ENCODE measurements around the gene SKIL.

The SKIL gene

DNA sequence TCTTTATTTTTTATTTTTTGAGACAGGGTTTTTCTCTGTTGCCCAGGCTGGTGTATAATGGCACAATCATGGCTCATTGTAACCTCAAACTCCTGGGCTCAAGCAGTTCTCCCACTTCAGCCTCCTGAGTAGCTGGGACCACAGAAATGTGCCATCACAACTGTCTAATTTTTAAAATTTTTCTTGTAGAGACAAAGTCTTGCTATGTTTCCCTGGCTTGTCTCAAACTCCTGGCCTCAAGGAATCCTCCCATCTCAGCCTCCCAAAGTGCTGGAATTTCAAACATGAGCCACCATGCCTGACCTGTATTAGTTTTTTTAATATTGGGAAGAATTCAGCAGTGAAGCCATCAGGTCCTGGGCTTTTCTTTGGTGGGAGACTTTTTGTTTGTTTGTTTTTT lies 47.6 kb downstream of the SKIL start:
- DNase-seq (ENCODE audit: low spot score), result no peak

DNA sequence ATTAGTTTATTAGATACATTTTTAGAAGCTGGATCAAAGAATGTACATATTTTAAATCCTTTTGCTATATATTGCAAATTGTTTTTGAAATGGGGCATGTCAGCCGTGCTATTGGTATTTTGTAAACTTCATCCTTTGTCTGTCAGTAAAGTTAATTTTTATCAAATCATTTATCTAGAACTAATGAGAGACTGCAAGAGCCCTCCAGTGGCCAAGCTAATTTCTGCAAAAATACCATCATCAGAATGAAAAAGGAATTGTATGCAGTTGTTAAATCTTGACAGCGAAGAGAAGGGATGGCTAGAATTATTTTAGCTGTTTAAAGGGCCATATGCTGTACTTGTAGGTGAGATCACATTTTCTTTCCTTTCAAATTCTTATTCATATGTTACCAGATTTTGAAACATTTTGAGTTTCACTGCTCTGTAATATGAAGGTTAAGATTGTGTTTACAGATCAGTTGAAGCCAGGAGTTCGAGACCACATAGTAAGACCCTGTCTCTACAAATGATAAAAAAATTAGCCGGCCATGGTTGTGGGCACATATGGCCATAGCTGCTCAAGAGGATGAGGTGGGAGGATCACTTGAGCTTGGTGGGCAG lies 53.0 kb downstream of the SKIL start:
- no peak for DNase-seq (ENCODE audit: low spot score)

DNA sequence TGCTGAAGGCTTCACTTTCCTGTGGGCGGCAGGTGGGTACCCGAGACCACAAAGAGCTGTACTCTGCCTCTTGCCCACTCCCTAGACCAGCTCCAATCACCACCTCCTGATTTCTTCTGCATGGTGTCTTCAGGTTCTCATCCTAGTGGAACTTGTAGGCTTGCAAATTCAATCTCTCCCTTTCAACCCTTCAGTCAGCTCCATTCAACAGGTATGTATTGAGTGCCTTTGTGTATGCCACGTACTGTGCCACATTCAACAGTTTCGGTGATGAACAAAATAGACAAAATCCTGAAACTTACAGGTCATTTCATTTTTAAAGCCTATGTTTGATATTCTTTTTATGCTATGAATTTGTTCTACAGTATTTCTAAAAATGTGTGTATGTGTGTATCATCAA lies 55.8 kb downstream of the SKIL start:
- no peak for DNase-seq (ENCODE audit: low spot score)

DNA sequence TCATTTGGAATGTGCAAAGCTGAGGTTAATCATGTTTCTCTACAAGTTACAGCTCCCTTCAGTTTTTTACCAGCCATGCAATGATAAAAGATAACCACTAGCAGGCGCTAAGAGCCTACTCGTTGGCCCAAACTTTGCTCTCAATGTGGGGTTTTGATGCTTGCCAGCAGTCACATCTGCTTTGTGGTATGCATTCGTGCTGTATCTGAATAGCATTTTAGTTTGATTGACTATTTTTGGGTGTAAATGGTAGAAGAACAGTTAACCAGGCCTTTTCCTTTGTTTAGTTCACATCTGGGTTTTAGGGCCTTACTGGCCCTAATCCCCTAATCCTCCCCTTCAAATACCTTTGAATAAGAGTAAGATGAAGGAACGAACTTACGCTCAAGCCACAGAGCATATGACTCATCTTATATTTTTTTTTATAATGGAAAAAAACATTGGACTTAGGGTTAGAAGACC lies 56.7 kb downstream of the SKIL start:
- DNase-seq (ENCODE audit: low spot score), result peak; percentile 61

DNA sequence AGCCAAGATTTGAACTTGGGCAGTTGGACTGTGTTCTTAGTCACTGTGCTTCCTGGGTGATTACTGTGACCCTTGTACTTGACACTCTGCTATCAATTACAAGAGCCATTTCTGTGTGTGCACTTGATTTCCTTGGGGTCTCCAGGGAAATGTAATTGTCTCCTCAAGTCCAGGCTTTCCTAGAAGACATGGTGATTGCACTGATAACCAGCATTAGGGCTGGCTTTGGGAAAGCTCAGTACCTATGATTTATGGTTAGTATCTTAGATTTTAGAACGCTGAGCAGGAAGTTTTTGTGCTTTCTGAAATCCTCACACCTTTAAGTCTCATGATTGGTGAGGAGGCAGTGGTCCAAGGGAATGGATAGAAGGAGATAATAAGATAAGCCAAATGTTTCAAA lies 59.6 kb downstream of the SKIL start:
- DNase-seq (ENCODE audit: low spot score), result no peak

GRCh38 chr3:170418422-170419398 lies 61.2 kb downstream of the SKIL start, which contains the start of gene CLDN11:
Gene CLDN11 (plus strand): TSS chr3:170418868. CDS start chr3:170419067, 199 bp downstream.
- peak; percentile 62 for DNase-seq (ENCODE audit: low spot score)

DNA sequence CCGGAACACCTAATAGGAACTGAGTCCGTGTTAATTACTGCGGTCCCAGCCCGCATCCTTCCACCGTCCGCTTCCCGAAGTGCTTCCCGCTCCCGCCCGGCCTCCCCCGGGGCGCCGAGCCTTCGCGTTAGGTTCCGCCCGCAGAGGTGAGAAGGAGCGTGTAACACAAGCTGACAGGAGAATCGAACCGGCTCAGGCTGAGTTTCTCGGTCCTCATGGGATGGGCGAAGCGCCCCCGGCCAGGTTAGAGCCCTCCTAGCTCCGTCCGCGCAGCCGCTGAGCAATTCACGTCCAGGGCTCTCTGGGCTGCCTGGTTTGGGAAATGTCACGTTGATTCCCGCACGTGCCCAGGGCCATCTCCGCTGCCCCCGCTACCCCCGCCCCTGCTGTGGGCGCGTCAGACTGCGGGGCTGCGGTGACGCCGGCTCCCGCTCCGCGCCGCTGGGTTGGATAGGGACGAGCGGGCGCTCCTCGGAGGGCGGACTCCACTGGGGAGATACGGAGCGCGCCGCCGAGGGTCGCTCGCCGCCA lies 62.1 kb downstream of the SKIL start:
- no peak for DNase-seq (ENCODE audit: low spot score)

- DNase-seq (ENCODE audit: low spot score), result no peak
These were observed 62.8 kb downstream of the SKIL start for GRCh38 chr3:170420307-170420821.

DNA sequence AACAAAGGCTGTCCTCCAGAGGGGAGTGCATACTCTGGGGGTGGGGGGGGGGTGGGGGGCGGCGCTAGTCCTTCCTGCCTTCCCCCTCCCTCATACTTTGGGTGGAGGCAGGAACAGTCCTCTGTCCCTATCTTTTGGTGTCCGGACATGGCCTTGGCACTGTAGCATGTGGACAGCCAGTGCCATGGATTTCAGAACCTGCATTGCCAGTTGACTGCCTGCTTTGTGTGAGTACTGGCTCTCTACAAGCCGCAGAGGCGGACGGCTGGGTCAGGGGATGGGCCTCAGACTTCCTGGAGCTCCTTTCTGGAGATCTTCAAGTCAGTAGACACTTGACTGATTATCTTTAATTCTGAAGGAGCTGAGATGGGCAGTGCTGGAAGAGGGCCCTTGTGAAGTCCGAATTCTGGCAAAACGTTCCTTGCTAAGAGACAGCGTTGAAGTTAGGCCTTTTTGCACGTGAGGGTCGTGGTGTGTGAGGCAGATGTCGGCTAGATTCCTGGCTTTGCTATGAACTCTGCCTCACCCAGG lies 63.7 kb downstream of the SKIL start:
- DNase-seq (ENCODE audit: low spot score), result no peak

- no peak for DNase-seq (ENCODE audit: low spot score)
These were observed 64.2 kb downstream of the SKIL start for GRCh38 chr3:170421758-170422157.

- no peak for DNase-seq (ENCODE audit: low spot score)
These were observed 65.6 kb downstream of the SKIL start for GRCh38 chr3:170423001-170423615.

DNA sequence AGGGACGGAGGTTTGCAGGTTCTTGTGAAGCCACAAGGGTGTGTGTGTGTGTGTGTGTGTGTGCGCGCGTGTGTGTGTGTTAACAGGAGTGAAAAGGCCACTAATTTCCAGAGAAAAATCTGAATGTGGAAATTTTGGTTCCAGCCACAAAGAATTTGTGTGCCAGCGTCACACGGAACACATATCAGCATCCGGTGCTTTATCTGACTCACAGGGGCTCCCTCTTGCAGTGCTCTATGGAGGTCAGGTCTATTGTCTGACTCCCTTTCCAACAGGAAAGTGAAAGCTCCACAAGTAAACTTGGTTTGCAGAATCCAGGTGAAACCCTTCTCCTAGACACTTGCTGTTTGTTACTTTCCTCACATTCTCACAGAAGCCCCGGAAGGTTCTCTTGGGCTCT lies 67.4 kb downstream of the SKIL start:
- no peak for DNase-seq (ENCODE audit: low spot score)

GRCh38 chr3:170425491-170426239 lies 68.2 kb downstream of the SKIL start:
- DNase-seq (ENCODE audit: low spot score), result peak; percentile 68

DNA sequence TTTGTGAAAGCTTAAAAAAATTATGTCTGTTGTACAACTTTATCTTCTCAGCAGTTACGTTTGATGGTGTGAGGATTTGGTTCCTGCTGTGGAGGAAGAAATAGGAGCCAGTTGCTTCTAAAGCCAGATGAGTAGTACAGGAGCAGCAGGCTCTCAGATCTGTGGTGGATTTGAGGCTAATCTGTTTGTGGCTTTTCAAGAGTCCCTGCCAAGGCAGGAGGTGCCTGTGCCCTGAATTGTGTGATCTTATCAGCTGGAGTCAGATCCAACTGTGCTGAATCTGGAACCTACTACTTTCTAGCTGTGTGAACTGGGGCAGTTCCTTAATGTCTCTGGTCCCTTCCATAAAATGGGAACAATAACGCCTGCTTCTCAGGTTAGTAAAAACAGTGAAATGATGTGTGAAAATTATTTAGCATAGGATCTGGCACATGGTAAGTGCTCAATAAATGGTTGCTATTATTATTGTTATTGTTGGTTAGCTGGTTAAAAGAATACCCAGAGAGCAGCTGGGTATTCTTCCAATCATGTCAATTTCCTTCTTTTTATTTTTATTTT lies 68.8 kb downstream of the SKIL start:
- DNase-seq (ENCODE audit: low spot score), result no peak

DNA sequence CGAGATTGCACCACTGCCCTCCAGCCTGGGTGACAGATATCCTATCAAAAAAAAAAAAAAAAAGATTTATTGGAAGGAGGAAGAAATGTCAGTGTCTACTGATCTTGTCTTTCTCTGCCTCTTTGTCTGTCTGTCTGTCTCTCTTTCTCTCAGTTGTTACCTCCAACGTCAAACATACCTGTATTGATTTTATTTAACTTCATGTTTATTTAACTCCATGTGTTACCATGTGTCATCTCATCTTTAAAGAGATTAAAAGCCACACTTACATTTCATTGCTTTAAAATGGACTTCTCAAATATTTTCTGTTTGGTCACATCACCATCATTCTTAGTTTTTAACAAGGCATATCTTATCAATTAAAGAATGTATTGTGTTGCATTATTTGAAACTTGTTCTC lies 70.6 kb downstream of the SKIL start:
- no peak for DNase-seq (ENCODE audit: low spot score)

GRCh38 chr3:170429050-170429449 lies 71.5 kb downstream of the SKIL start:
- no peak for DNase-seq (ENCODE audit: low spot score)

- DNase-seq (ENCODE audit: low spot score), result no peak
These were observed 73.5 kb downstream of the SKIL start for GRCh38 chr3:170431054-170431453.

DNA sequence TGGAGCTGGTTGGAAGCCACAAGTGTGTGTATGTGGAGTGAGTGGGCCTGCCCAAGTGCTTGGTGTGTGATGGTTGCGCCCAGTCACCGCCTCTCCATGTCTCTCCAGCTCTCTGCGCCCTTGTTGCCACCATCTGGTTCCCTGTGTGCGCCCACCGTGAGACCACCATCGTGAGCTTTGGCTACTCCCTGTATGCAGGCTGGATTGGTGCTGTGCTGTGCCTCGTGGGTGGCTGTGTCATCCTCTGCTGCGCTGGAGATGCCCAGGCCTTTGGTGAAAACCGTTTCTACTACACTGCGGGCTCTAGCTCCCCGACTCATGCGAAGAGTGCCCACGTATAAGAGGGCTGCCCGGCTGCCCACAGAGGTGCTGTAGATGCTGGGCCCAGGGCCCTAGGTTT lies 74.9 kb downstream of the SKIL start:
- DNase-seq (ENCODE audit: low spot score), result no peak

DNA sequence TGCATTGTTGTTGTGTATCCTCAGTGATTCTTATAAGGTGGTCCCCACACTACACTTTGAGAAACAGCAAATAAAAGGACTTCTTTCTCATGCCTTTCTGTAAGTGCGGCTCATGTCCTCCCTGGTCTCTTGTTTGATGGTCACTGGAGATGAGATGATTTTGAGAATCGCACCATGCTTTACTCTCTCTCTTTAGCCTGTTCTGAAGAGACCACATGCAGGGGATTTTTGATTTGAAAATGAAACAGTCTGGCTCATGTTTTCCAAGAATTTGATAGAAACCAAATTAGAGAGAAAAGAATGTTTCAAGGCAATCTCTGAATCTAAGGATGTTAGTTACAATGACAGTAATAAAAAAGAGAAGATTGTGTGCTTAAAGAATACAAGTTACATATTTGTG lies 79.2 kb downstream of the SKIL start:
- DNase-seq (ENCODE audit: low spot score), result no peak

DNA sequence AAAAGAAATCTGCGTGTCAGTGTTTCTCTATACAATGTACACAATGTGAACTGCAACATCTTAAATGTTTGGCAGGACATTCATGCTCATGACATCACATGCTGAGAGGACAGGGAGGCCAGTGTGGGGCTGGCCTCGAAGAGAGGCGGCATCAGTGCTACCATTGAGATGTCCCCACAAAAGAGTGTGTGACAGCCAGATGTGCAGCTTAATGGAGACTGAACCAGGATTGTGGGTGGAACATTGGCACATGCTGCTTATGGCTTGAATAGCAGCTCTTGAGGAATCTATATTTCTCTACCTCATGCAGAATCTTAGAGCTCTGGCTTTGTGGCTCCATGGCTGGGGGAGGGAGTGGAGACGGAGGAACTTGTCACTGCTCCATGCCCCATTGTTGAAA lies 79.7 kb downstream of the SKIL start:
- no peak for DNase-seq (ENCODE audit: low spot score)
